RKO (cell line): ENCODE results near the gene CNTN6.
A peak's percentile ranks its signal among the peaks of the same experiment; 100 is the strongest.

ENCODE experiments used
- DNase-seq: peaks from one replicate; pipeline ENCODE4 v3.0.0-alpha.2; 2016; ENCODE audit warnings: low spot score

Gene CNTN6

GRCh38 chr3:1179146-1179545 lies 86.3 kb downstream of the CNTN6 start:
- no peak for DNase-seq

- peak; percentile 65 for DNase-seq
Measured at GRCh38 chr3:1183320-1184048, 90.7 kb downstream of the CNTN6 start.

GRCh38 chr3:1190569-1190968 lies 97.7 kb downstream of the CNTN6 start:
- DNase-seq = peak; percentile 17

GRCh38 chr3:1191026-1191425 lies 98.2 kb downstream of the CNTN6 start:
- no peak for DNase-seq

- DNase-seq = no peak
Measured at GRCh38 chr3:1195947-1196346, 103.1 kb downstream of the CNTN6 start.

GRCh38 chr3:1197051-1197450 lies 104.2 kb downstream of the CNTN6 start:
- DNase-seq = no peak

GRCh38 chr3:1200371-1200770 lies 107.5 kb downstream of the CNTN6 start:
- DNase-seq = no peak

GRCh38 chr3:1207904-1208303 lies 115.1 kb downstream of the CNTN6 start:
- DNase-seq = no peak

GRCh38 chr3:1214933-1215332 lies 122.1 kb downstream of the CNTN6 start:
- no peak for DNase-seq

- no peak for DNase-seq
Measured at GRCh38 chr3:1216856-1217255, 124.0 kb downstream of the CNTN6 start.

- no peak for DNase-seq
Measured at GRCh38 chr3:1227111-1227510, 134.3 kb downstream of the CNTN6 start.

GRCh38 chr3:1228289-1228688 lies 135.5 kb downstream of the CNTN6 start:
- DNase-seq = no peak

GRCh38 chr3:1230920-1231319 lies 138.1 kb downstream of the CNTN6 start:
- no peak for DNase-seq

GRCh38 chr3:1232276-1232675 lies 139.5 kb downstream of the CNTN6 start:
- DNase-seq = no peak

GRCh38 chr3:1235526-1236120 lies 142.8 kb downstream of the CNTN6 start:
- DNase-seq = no peak

GRCh38 chr3:1251282-1252060 lies 158.6 kb downstream of the CNTN6 start:
- DNase-seq = peak; percentile 16

- DNase-seq = no peak
Measured at GRCh38 chr3:1252061-1252430, 159.2 kb downstream of the CNTN6 start.

GRCh38 chr3:1262246-1262645 lies 169.4 kb downstream of the CNTN6 start:
- no peak for DNase-seq

- DNase-seq = no peak
Measured at GRCh38 chr3:1263121-1263520, 170.3 kb downstream of the CNTN6 start.

- no peak for DNase-seq
Measured at GRCh38 chr3:1269808-1270207, 177.0 kb downstream of the CNTN6 start.

- DNase-seq = no peak
Measured at GRCh38 chr3:1272546-1273265, 179.9 kb downstream of the CNTN6 start.

- peak; percentile 48 for DNase-seq
Measured at GRCh38 chr3:1275495-1275894, 182.7 kb downstream of the CNTN6 start.

- no peak for DNase-seq
Measured at GRCh38 chr3:1287815-1288214, 195.0 kb downstream of the CNTN6 start.
